Smooth muscle cell (in vitro differentiated cells): ENCODE results near the gene GNB4. TPM values are rescaled to one million over a fixed set of nuclear protein-coding genes. Genes with fewer than 3 reads are reported as not detected.

Source experiments
- DNase-seq: peaks from one replicate; lab custom pipeline; 2025; ENCODE audit not compliant: unreplicated experiment; lab: John Stamatoyannopoulos, UW
- H2AFZ ChIP-seq: fragments of 200-600 bp; sonication (generic); 2 replicates; pipeline ENCODE4 v1.6.0; 2016; ENCODE audit warnings: antibody characterized with exemption, low read depth, mild to moderate bottlenecking
- H3F3A ChIP-seq: fragments of 200-600 bp; sonication (generic); 2 replicates; pipeline ENCODE4 v1.6.0; 2017; ENCODE audit warnings: antibody characterized with exemption, low read depth
- H3K27ac ChIP-seq: fragments of 200-600 bp; sonication (generic); 2 replicates; pipeline ENCODE4 v1.5.1; 2016; ENCODE audit warnings: low read depth, mild to moderate bottlenecking
- H3K27me3 ChIP-seq: fragments of 200-600 bp; sonication (generic); 2 replicates; pipeline ENCODE4 v1.6.1; 2016; ENCODE audit warnings: low read depth, mild to moderate bottlenecking
- H3K36me3 ChIP-seq: fragments of 200-600 bp; sonication (generic); 2 replicates; pipeline ENCODE4 v1.5.1; 2016; ENCODE audit warnings: low read depth
- H3K4me1 ChIP-seq: fragments of 200-600 bp; sonication (generic); 2 replicates; pipeline ENCODE4 v1.5.1; 2016; ENCODE audit warnings: low read depth
- H3K4me2 ChIP-seq: fragments of 200-600 bp; sonication (generic); 2 replicates; pipeline ENCODE4 v1.6.0; 2016; ENCODE audit warnings: mild to moderate bottlenecking
- H3K4me3 ChIP-seq: fragments of 200-600 bp; sonication (generic); 2 replicates; pipeline ENCODE4 v1.5.1; 2016; ENCODE audit warnings: mild to moderate bottlenecking
- H3K79me2 ChIP-seq: fragments of 200-600 bp; sonication (generic); 2 replicates; pipeline ENCODE4 v1.6.0; 2016; ENCODE audit warnings: low read depth, mild to moderate bottlenecking
- H3K9ac ChIP-seq: fragments of 200-600 bp; sonication (generic); 2 replicates; pipeline ENCODE4 v1.6.0; 2016; ENCODE audit warnings: low read depth
- H3K9me3 ChIP-seq: fragments of 200-600 bp; sonication (generic); replicated peaks from 2 replicates; pipeline ENCODE4 v1.5.1; 2016; ENCODE audit warnings: low read depth
- H4K20me1 ChIP-seq: fragments of 200-600 bp; sonication (generic); 2 replicates; pipeline ENCODE4 v1.6.0; 2016; ENCODE audit warnings: low read depth
- CTCF ChIP-seq: fragments of 200-600 bp; sonication (generic); IDR thresholded peaks from 2 replicates; pipeline ENCODE4 v1.5.1; 2017; ENCODE audit warnings: borderline replicate concordance, mild to moderate bottlenecking, antibody characterized with exemption; ENCODE audit not compliant: insufficient read depth, poor library complexity, severe bottlenecking
- WGBS: methylation state at CpG from one replicate; pipeline ENCODE4 v1.1.7; 2016; ENCODE audit warnings: low lambda C conversion rate; 5-methylcytosine and 5-hydroxymethylcytosine counted together
- polyA plus RNA-seq: library from polyadenylated mRNA; unstranded; fragments of >200 nt; fragmentation: Nextera tagmentation; extraction: Ambion mirVana; gene quantifications from 2 replicates; pipeline ENCODE4 v1.2.1, GENCODE V29; 2016
- total RNA-seq: library from RNA; depleted of rRNA; stranded (reverse); fragments of >200 nt; gene quantifications from 2 replicates; pipeline ENCODE4 v1.2.3, GENCODE V29; 2014

The GNB4 gene
- total and polyA plus RNA-seq, 2 experiments from 2014 or later = 33.1 to 56.2 TPM

DNA sequence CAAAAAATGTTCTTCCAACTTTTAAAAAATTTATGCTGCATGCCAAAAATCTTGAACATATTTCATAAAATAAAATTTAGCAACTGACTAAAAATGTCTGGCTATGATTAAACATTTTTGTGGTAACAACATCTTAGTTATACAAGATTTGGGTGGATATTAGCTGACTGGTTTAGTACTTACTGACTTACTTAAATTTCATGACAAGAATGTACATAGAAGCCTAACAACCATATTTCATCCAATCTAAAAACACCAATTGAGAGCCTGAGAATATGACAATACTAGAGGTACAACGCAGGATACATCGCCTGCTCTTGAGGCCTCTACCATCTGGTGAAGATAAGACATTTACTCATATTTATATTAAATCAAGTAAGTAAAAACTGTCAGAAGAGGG, 34.6 kb downstream of the GNB4 start:
- Histone ChIP-seq H3K9ac (no peak overlapping the region), H3F3A (no peaks in the 10 kb centered on the region), H2AFZ (no peak overlapping the region), H3K9me3 (no peaks in the 10 kb centered on the region), H3K79me2 (no peaks in the 10 kb centered on the region), H3K4me2 (no peak overlapping the region), H3K36me3 (peaks cover 7% of the 10 kb centered on the region), H3K4me1 (no peaks in the 10 kb centered on the region), H3K4me3 (no peak overlapping the region), H3K27ac (no peak overlapping the region), H3K27me3 (no peaks in the 10 kb centered on the region), H4K20me1 (peaks cover 10% of the 10 kb centered on the region)
- no peak for TF ChIP-seq CTCF
- no peak for DNase-seq
- WGBS = 96% methylated on average over 2 of the region's 2 CpGs

- no peaks in the 10 kb centered on the region for H4K20me1 ChIP-seq
- H3K4me3 ChIP-seq = no peak overlapping the region
- no peaks in the 10 kb centered on the region for H3K4me1 ChIP-seq
- no peak overlapping the region for H3K4me2 ChIP-seq
- H3K9ac ChIP-seq = no peak overlapping the region
- H2AFZ ChIP-seq = no peak overlapping the region
- H3K79me2 ChIP-seq = no peaks in the 10 kb centered on the region
- H3K9me3 ChIP-seq = no peaks in the 10 kb centered on the region
- H3K27ac ChIP-seq = no peak overlapping the region
- no peaks in the 10 kb centered on the region for H3K27me3 ChIP-seq
- TF ChIP-seq CTCF = no peak
- whole genome bisulfite sequencing = 98% methylated on average over 4 of the region's 4 CpGs
- peaks cover 7% of the 10 kb centered on the region for H3K36me3 ChIP-seq
- no peaks in the 10 kb centered on the region for H3F3A ChIP-seq
- DNase-seq = no peak
Measured at GRCh38 chr3:179415377-179415776, 35.9 kb downstream of the GNB4 start.

DNA sequence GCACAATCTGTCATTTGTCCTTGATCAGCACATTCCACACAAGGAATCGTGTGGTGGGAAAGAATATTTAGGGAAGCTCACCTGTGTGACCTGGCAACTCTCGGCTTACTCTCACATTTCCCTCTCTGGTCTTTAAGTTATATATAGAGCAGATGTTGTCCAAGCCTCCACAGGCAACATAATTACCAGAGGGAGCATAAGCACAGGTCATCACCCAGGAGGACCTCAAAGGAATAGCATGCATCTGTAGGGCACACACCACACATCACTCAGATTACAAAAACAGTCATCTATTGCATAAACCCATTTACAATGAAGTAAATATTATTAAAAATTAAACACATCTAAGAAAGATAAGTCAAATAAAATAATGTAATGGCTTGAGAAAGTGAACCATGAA, 36.5 kb downstream of the GNB4 start:
- TF ChIP-seq CTCF = no peak
- Histone ChIP-seq H3K4me2 (no peak overlapping the region), H3K36me3 (peaks cover 7% of the 10 kb centered on the region), H3K9me3 (no peaks in the 10 kb centered on the region), H4K20me1 (no peaks in the 10 kb centered on the region), H3K27me3 (no peaks in the 10 kb centered on the region), H3F3A (no peaks in the 10 kb centered on the region), H2AFZ (no peak overlapping the region), H3K27ac (no peak overlapping the region), H3K79me2 (no peaks in the 10 kb centered on the region), H3K9ac (no peak overlapping the region), H3K4me1 (no peaks in the 10 kb centered on the region), H3K4me3 (no peak overlapping the region)
- 92% methylated on average over 2 of the region's 2 CpGs for WGBS
- DNase-seq = no peak

- Histone ChIP-seq H3K4me2 (no peak overlapping the region), H3K9me3 (no peaks in the 10 kb centered on the region), H3K9ac (no peak overlapping the region), H3K79me2 (no peaks in the 10 kb centered on the region), H3K36me3 (no peaks in the 10 kb centered on the region), H3K4me3 (no peak overlapping the region), H4K20me1 (no peaks in the 10 kb centered on the region), H2AFZ (no peak overlapping the region), H3K27me3 (no peaks in the 10 kb centered on the region), H3F3A (no peaks in the 10 kb centered on the region), H3K4me1 (no peaks in the 10 kb centered on the region), H3K27ac (no peak overlapping the region)
- TF ChIP-seq CTCF = no peak
- no peak for DNase-seq
Measured at GRCh38 chr3:179410999-179411398, 40.3 kb downstream of the GNB4 start.
